ENCODE measurements around the gene CES3.

- TF ChIP-seq CTCF (IDR thresholded peaks at IDR 0.05; ENCODE audit: insufficient read depth, low read depth, low read length): no peak
- no peak for TF ChIP-seq EZH2 (IDR thresholded peaks at IDR 0.05; ENCODE audit: insufficient read depth, low read length)
Observed at GRCh38 chr16:66933776-66934137, 27.3 kb upstream of the CES3 start.
